Progenitor cell of endocrine pancreas (in vitro differentiated cells): ENCODE measurements around the gene CLDN16. TPM values are rescaled to one million over a fixed set of nuclear protein-coding genes. Genes with fewer than 3 reads are reported as not detected.

Experiments used
- DNase-seq: peaks from one replicate; pipeline ENCODE4 v3.0.0; 2021; ENCODE audit warnings: low spot score; ENCODE audit not compliant: unreplicated experiment
- H3K27ac Mint-ChIP-seq: 2 replicates; pipeline ENCODE4 v1.8.0; 2021; ENCODE audit warnings: mild to moderate bottlenecking, moderate library complexity, mixed read lengths
- H3K27me3 Mint-ChIP-seq: 2 replicates; pipeline ENCODE4 v1.8.0; 2021; ENCODE audit warnings: mixed read lengths
- H3K36me3 Mint-ChIP-seq: 2 replicates; pipeline ENCODE4 v1.8.0; 2022; ENCODE audit warnings: mixed read lengths; ENCODE audit not compliant: insufficient read depth
- H3K4me1 Mint-ChIP-seq: 2 replicates; pipeline ENCODE4 v1.8.0; 2021; ENCODE audit warnings: low read depth, mixed read lengths
- H3K4me3 Mint-ChIP-seq: 2 replicates; pipeline ENCODE4 v1.8.0; 2021; ENCODE audit warnings: low read depth, mild to moderate bottlenecking, moderate library complexity, mixed read lengths
- H3K9me3 Mint-ChIP-seq: 2 replicates; pipeline ENCODE4 v1.8.0; 2021; ENCODE audit warnings: low read depth, mixed read lengths
- CTCF ChIP-seq: fragments of 200-600 bp; sonication (generic); IDR thresholded peaks from one replicate; pipeline ENCODE4 v1.5.0; 2021; ENCODE audit warnings: antibody characterized with exemption, mild to moderate bottlenecking; ENCODE audit not compliant: unreplicated experiment
- total RNA-seq: library from RNA; stranded (reverse); gene quantifications from 2 replicates; pipeline ENCODE4 v1.2.1, GENCODE V29; 2021

CLDN16 gene
- total RNA-seq, 1 donor from 2014 or later, result 0.31 TPM

- no peak for DNase-seq
- no peak within 1 kb of the TSS for H3K4me3 Mint-ChIP-seq
- no peaks in the 10 kb centered on the region for H3K9me3 Mint-ChIP-seq
- H3K27me3 Mint-ChIP-seq, result no peaks in the 10 kb centered on the region
- no peaks in the 10 kb centered on the region for H3K36me3 Mint-ChIP-seq
- peaks cover 26% of the 10 kb centered on the region for H3K4me1 Mint-ChIP-seq
- H3K27ac Mint-ChIP-seq, result no peak within 1 kb of the TSS
- no peak for TF ChIP-seq CTCF
Observed at GRCh38 chr3:190449801-190450200, 61.8 kb downstream of the CLDN16 start, which contains the start of gene TMEM207. Gene TMEM207, minus strand, starts transcription at chr3:190449901. Its CDS starts 92 bp downstream, at chr3:190449809.

GRCh38 chr3:190455828-190456227 lies 67.9 kb downstream of the CLDN16 start:
- Mint-ChIP-seq H3K9me3 (peaks cover 6% of the 10 kb centered on the region), H3K27ac (peak overlapping the region; percentile 43), H3K36me3 (peaks cover 2% of the 10 kb centered on the region), H3K27me3 (no peaks in the 10 kb centered on the region), H3K4me3 (no peak overlapping the region), H3K4me1 (peaks cover 37% of the 10 kb centered on the region)
- no peak for TF ChIP-seq CTCF
- no peak for DNase-seq

- DNase-seq, result no peak
- Mint-ChIP-seq H3K27ac (peak overlapping the region; percentile 13), H3K9me3 (peaks cover 6% of the 10 kb centered on the region), H3K36me3 (peaks cover 2% of the 10 kb centered on the region), H3K27me3 (no peaks in the 10 kb centered on the region), H3K4me1 (peaks cover 37% of the 10 kb centered on the region), H3K4me3 (no peak overlapping the region)
- TF ChIP-seq CTCF, result no peak
Observed at GRCh38 chr3:190456770-190457169, 68.8 kb downstream of the CLDN16 start.

- Mint-ChIP-seq H3K9me3 (peaks cover 6% of the 10 kb centered on the region), H3K27ac (no peak overlapping the region), H3K4me1 (peaks cover 38% of the 10 kb centered on the region), H3K4me3 (no peak overlapping the region), H3K36me3 (peaks cover 2% of the 10 kb centered on the region), H3K27me3 (no peaks in the 10 kb centered on the region)
- TF ChIP-seq CTCF, result no peak
- DNase-seq, result no peak
Observed at GRCh38 chr3:190458040-190458439, 70.1 kb downstream of the CLDN16 start.

Other genes starting within 250 kb of the CLDN16 start
- 37.8 and 38.0 TPM in 2 replicates for gene CLDN1, start 65.7 kb upstream of the CLDN16 start, total RNA-seq
- gene TMEM207, start 61.7 kb downstream of the CLDN16 start, total RNA-seq, result 0.27 TPM in 1 of 2 replicates, not detected in the other
- gene IL1RAP, start 125.9 kb downstream of the CLDN16 start, total RNA-seq, result 20.0 and 21.0 TPM in 2 replicates